ENCODE results near the gene DMRT1. TPM values are rescaled to one million over a fixed set of nuclear protein-coding genes. Genes with fewer than 3 reads are reported as not detected.
"Not testable (repeated sequence)": the region's sequence is repeated elsewhere in the genome, so short reads cannot be mapped to it uniquely, and the experiment has no call there.

The DMRT1 gene
- total RNA-seq, 1 donor from 2014 or later, result 0.48 TPM

DNA sequence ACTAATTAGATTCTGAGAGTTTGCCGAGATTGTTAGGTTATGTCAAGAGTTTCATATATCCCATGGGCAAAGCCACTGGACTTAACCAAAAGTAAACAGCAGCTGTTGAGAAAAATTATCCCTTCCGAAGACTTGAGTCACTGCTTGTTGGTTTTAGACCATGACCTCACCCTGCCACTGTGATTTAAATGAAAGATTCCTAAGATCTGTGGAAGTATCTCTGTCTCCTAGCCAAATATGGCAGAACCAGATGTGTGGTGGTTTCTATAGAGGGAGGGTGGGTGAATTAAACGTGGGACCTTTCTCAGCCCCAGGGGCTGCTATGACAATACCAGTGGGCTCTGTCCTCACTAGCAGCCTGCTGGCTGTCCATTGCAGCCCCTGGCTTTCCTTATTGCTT, 154.3 kb downstream of the DMRT1 start:
- DNase-seq (ENCODE audit: low spot score), result no peak

DNA sequence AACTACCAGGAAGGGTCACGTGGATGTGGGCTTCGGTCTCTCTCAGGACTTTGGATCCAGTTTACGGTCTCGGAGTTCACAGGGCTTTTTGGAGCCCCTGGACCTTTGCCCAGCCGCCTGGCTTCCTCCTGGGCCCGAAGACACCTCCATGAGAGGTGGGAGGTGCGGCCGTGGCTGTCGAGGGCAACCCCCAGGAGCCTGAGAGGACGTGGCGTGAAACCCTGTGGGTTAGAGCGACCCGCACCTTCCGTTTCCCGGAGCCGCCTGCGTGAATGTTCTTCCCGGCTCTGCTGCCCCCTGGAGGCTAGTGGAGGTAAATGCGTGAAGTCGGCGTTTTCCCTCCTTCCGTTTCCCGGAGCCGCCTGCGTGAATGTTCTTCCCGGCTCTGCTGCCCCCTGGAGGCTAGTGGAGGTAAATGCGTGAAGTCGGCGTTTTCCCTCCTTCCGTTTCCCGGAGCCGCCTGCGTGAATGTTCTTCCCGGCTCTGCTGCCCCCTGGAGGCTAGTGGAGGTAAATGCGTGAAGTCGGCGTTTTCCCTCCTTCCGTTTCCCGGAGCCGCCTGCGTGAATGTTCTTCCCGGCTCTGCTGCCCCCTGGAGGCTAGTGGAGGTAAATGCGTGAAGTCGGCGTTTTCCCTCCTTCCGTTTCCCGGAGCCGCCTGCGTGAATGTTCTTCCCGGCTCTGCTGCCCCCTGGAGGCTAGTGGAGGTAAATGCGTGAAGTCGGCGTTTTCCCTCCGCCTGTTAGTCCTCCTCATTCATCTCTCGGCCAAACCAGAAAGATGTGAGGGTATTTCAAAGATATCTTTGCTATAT, 157.0 kb downstream of the DMRT1 start:
- not testable (repeated sequence) for DNase-seq (ENCODE audit: low spot score)

- DNase-seq (ENCODE audit: low spot score), result no peak
Observed at GRCh38 chr9:1001838-1002237, 160.3 kb downstream of the DMRT1 start.

DNA sequence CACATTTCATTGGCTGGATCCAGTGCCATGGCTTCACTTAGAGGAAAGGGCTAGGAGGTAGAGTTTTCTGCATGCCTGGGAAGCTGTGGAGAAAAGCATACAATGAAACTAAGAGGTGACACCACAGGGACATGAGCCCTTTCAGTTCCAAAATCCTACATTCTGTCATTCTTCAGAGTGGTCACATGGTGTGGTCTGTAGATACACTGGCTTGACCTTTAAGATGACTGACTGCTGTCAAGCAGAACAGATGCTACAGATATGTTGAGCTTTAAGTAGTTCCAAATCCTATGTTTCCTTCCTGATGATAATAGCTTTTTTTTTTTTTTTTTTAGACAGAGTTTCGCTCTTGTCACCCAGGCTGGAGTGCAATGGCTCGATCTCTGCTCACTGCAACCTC, 161.2 kb downstream of the DMRT1 start:
- DNase-seq (ENCODE audit: low spot score), result no peak

GRCh38 chr9:1005043-1005667, 163.7 kb downstream of the DMRT1 start:
- DNase-seq (ENCODE audit: low spot score), result peak; percentile 61

DNA sequence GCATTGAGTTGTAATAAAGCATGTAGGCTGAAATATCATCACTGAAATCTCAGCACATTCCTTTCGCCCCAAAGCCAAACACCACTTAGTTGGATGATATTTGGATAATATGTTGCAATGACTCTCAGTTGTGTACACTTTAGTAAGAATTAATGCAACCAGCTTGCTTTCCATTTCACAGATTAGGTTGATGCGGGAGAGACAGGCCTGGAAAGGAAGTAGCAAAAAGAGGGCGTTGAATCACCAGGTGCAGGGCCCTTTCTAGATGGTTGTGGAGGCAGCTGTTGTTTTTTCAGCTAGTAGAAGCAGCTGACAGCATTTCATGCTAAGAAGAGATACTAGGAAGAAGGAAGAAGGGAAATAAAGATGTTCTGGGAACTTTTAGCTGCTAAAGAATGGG, 165.8 kb downstream of the DMRT1 start:
- DNase-seq (ENCODE audit: low spot score), result no peak

DNA sequence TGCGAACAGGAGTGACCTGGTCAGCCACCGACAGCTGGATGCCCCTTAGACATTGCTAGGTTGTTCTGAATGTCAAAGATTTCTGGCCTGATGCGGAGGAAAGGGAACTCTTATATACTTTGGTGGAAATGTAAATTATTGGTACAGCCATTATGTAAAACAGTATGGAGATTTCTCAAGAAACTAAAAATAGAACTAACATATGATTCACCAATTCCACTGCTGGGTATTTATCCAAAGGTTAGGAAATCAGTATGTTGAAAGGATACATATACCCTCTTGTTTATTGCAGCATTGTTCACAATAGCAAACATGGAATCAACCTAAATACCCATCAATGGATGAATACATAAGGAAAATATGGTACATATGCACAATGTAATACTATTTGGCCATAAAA, 166.7 kb downstream of the DMRT1 start:
- no peak for DNase-seq (ENCODE audit: low spot score)

GRCh38 chr9:1009101-1009707, 167.7 kb downstream of the DMRT1 start:
- DNase-seq (ENCODE audit: low spot score), result peak; percentile 77

- no peak for DNase-seq (ENCODE audit: low spot score)
Observed at GRCh38 chr9:1013021-1013420, 171.5 kb downstream of the DMRT1 start.

DNA sequence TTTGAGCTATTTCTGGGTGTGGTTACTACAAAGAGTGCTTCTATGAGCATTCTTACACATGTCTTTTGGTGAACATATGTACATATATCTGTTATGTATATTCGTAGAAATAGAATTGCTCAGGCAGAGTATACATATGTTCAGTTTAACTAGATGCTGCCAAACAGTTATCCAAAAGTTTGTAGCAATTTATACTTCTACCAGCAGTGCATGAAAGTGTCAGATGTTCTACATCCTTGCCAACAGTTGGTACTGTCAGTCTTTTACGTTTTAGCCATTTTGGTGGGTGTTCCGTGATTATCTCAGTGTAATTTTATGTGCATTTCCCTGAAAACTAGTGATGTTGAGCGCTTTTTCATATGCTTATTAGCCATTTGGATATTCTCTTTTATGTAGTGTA, 172.7 kb downstream of the DMRT1 start:
- DNase-seq (ENCODE audit: low spot score), result no peak

- no peak for DNase-seq (ENCODE audit: low spot score)
Observed at GRCh38 chr9:1014640-1015039, 173.1 kb downstream of the DMRT1 start.

- DNase-seq (ENCODE audit: low spot score), result peak; percentile 69
Observed at GRCh38 chr9:1018121-1018520, 176.6 kb downstream of the DMRT1 start.

Other genes starting within 250 kb of the DMRT1 start
- gene DMRT3, start 135.0 kb downstream of the DMRT1 start, total RNA-seq (ENCODE audit: insufficient read depth, low replicate concordance), result 1.2 TPM
- gene DMRT2, start 208.7 kb downstream of the DMRT1 start, total RNA-seq (ENCODE audit: insufficient read depth, low replicate concordance), result 1.7 TPM